Sigmoid colon (tissue), 4 donors: ENCODE results near the gene PARP8.

Experiments used
- CTCF ChIP-seq, 4 experiments: fragments of 450-650 bp in 3 of 4; fragments of 200-600 bp in 1 of 4; IDR thresholded peaks; one replicate each; pipeline ENCODE4 v1.5.1; 2016 to 2019; ENCODE audit warnings: antibody characterized with exemption in 4 of 4, mild to moderate bottlenecking in 3 of 4, moderate library complexity in 2 of 4
- EP300 ChIP-seq, 4 donors: sonication (generic); formaldehyde crosslinking; IDR thresholded peaks; one replicate each; pipeline ENCODE4 v1.6.1; 2017; ENCODE audit warnings: antibody characterized with exemption in 4 of 4
- POLR2A ChIP-seq, 2 donors: fragments of 450-650 bp; IDR thresholded peaks; one replicate each; pipeline ENCODE4 v1.6.1; 2016; ENCODE audit warnings: antibody characterized with exemption in 2 of 2, mild to moderate bottlenecking in 2 of 2, moderate library complexity in 2 of 2
- POLR2AphosphoS5 ChIP-seq, 4 donors: sonication (generic); formaldehyde crosslinking; IDR thresholded peaks; one replicate each; pipeline ENCODE4 v1.6.1; 2017; ENCODE audit warnings: antibody characterized with exemption in 4 of 4

GRCh38 chr5:50675385-50675784, 8.9 kb downstream of the PARP8 start:
- TF ChIP-seq CTCF (IDR thresholded peaks at IDR 0.05), result no peak
- TF ChIP-seq POLR2A (IDR thresholded peaks at IDR 0.05), result no peak
- TF ChIP-seq EP300 (IDR thresholded peaks at IDR 0.05), result no peak
- no peak for TF ChIP-seq POLR2AphosphoS5 (IDR thresholded peaks at IDR 0.05)
